OCI-M1 (cell line): ENCODE data around the gene NFAT5.
A peak's percentile ranks its signal among the peaks of the same experiment; 100 is the strongest.
"Not testable (repeated sequence)": the region's sequence is repeated elsewhere in the genome, so short reads cannot be mapped to it uniquely, and the experiment has no call there.

Experiments used
- DNase-seq: peaks from one replicate; lab custom pipeline; 2025; lab: John Stamatoyannopoulos, UW

NFAT5 gene

DNA sequence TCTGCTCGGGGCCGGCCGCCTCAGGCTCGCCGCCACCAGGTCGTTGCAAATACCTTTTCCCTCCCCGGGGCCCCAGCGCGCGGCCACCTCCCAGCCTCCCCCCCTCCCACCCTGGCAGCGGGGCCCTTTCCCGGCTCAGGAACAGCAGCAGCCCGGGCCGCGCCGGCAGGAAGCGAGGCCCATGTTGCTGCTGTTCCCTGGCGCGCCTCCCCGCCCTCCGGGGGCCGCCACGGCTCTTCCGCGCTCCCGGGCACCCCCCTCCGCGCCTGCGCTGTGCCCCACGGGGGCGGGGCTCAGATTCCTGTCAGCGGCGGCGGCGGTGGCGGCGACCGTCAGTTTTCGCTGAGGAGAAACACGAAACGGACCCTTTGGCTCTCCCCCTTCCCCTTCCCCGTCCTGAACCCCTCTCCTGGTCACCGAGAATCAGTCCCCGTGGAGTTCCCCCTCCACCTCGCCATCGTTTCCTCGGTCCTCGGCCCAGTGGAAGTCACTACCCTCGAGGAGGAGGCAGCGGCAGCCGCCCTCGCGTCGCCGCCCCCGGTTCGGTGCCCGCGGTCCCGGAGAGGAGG is at the start of gene NFAT5:
TSS of gene NFAT5 (plus strand) at position 296 of the 569 bp plus-strand sequence. CDS start 336 bp downstream, outside the sequence.
- peak; percentile 94 for DNase-seq

DNA sequence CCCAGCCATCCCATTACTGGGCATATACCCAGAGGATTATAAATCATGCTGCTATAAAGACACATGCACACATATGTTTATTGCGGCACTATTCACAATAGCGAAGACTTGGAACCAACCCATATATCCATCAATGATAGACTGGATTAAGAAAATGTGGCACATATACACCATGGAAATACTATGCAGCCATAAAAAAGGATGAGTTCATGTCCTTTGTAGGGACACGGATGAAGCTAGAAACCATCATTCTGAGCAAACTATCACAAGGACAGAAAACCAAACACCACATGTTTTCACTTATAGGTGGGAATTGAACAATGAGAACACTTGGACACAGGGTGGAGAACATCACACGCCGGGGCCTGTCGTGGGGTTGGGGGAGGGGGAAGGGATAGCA is 47.9 kb upstream of the NFAT5 start:
- not testable (repeated sequence) for DNase-seq

GRCh38 chr16:69520413-69520799 is 45.4 kb upstream of the NFAT5 start:
- DNase-seq = no peak

DNA sequence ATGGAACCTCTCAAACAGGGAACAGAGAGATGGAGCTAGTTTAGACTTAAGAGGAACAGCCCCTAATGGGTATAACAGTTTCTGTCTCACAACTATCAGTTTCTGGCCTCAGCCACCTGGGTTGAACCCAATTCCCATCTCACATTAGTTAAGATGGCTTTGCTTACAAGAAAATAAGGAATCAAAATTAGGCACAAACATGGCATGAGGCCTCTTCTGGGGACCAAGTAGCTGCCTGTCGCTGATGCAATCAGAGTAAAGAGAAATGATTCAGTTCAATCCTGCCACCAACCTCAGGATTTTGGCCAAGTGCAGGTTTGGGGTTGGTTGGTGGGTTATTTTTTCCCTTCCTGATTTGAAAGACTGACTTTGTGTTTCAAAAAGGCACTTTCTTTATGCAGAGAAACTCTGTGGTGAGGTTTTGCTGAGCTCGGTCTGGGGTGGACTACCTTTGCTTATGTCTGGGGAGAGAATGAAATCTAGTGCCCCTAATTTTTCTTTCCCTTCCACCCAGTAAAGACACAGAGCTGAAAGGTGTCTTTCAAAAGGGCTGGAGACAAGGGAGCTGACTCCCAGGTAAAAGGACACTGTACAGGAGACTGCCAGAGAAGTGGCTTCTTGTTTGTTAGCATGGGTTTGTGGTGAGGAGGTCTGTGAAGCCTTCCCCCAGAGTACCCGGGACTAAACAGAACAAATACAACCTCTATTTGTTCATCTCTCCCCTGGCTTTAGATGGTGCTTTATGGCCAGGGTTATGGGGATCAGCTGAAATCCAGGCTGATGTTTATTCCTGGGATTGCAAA is 44.8 kb upstream of the NFAT5 start:
- DNase-seq = peak; percentile 26

GRCh38 chr16:69522041-69522578 is 43.7 kb upstream of the NFAT5 start:
- DNase-seq = no peak

DNA sequence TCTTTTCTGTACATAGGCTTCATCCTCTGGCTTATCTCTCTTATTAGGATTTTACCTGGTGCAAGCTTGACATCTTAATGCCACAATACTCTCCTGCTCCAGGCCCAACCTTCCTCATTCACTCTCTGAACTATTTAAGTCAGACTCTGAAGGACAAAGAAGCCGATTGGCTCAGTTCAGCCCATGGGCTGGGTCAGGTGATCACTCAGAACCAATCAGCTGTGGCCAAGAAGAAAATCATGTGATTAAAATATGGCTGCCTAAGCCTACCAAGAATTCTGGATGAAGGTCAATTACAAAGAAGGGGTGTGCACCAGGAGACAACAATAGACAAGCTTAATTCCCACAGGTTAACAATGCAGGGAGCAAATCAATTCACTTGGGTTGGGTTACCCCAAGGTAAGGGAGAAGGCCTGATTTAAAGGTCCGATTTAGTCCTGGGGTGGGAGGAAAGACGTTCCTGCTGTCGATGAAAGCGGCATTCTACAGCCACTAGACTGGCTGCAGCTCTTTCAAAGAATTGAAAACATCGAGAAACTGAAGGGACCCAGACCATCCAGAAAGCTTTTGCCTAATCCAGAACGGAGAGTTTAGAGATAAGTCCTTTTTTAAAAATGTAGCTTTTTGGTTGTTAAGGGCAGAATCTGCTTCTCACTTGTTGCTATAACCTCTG is 42.9 kb upstream of the NFAT5 start:
- peak; percentile 82 for DNase-seq

DNA sequence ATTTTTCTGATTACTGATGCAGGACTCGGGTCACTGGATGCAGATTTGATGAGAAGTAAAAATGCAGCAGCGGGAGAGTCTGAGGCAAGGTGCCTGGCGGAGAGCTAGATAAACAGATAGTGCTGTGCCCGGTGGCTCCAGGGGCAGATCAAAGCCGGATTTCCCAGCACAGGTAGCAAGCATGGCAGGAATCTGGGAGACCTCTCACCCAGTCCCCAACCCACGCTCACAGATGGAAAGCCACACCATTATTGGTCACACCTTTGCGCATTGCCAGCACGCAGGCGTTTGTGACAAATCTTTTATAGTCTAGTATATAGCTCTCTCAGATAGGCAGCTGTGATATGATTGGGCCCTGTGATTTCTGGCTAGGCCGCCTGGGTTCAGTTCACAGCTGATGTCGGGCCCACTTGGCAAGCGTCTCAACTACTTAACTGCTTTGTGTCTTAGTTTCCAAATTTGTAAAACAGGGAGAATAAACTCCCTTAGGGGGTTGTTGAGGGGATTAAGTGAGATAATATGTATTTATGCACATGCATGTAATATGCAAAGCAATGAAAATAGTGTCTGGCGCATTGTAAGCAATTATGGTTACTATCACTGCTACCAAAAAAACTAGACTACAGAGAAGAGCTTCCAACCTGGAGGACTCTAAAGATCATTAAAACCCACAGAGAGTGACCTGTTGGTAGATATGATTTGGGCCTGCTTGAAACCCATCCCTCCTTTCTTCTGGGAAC is 42.0 kb upstream of the NFAT5 start:
- no peak for DNase-seq

- no peak for DNase-seq
These were observed 38.7 kb upstream of the NFAT5 start for GRCh38 chr16:69526831-69527655.

GRCh38 chr16:69531988-69532387 is 33.8 kb upstream of the NFAT5 start:
- no peak for DNase-seq

DNA sequence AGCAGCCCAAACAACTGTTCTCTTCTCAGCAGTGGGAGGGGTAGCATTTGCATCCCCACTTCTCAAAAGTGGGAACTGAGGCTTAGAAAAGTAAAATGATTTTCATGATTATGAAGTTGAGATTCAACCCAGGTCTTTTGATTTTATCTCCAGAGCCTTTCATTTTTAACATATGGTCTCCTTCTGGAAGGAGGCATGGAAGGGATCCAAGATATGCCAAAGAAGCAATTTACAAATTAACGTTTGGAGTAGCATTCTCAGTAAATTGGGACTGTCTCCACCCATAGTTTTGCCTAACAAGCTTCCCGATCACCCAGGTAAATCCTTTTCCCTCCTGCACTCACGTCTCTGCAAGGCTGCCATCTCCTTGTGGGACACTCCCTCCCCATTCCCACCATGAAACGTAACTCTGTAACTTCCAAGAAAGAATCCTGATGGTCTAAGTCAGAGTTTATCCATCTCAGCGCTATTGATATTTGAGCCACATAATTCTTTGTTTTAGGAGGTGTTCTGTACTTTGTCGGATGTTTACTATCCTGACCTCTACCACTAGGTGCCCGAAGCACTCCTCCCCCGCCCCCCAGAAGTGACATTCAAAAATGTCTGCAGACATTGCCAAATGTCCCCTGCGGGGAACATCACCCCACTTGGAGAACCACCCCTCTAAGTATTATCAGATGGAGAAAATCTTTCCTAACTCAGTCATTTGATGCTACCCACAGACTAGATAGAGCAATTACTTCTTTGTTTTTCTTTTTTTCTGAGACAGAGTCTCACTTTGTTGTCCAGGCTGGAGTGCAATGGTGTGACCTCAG is 32.9 kb upstream of the NFAT5 start:
- no peak for DNase-seq

GRCh38 chr16:69534720-69535119 is 31.0 kb upstream of the NFAT5 start:
- no peak for DNase-seq

DNA sequence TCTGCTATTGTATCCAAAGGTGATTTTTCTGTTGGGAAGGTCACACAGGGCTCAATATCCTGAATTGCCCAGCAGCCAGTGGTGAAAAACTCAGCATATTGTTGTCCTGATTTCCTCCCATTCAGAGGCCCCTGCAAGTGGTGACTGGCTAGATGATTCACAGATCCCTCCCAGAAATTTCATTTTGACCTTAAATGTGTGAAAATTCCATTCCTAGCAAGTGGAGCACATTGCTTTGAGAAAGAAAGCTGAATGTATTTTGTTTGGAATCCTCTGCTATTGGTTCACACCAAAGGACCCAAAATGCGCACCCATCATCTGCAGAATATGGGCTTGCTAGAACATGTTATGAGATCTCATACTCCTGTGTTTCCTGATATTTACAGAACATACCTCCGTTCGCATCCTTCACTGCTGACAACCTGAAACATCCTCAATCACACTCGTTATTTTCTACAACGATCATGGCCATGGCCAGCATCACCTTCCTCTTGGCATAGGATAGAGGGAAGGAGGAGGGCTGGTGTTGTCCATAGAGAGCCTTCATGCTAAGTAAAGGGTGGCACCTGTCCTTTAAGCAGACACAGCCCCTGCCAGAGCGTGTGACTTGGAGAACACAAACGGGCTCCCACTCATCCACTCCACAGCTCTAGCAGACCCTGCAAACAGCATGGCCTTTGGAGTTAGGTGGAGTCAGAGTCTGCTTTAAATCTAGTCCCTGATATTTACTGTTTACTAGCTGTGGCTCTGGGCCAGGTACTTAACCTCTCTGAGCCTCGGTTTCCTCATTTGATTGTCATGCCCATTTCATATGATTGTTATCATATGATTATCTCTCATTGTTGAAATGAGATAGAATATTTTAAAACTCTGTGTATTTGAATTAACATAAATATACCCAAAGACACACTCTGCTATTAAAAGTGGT is 30.4 kb upstream of the NFAT5 start:
- no peak for DNase-seq

GRCh38 chr16:69537706-69538080 is 28.1 kb upstream of the NFAT5 start:
- no peak for DNase-seq

DNA sequence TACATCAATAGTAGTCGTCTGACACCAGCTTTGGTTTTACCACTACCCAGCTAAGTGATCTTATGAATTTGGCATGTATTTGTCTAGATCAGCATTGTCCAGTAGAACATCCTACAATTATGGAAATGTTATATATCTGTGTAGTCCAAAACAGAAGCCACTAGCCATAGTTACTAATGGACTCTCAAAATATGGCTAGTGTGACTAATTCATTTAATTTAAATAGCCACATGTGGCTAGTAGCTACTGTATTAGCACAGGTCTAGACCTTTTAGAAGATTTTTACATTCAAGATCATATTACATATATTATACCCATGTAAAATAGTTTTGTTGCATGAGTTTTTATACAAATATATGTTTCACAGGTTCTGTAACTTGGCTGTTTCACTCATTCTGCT is 27.0 kb upstream of the NFAT5 start:
- no peak for DNase-seq

DNA sequence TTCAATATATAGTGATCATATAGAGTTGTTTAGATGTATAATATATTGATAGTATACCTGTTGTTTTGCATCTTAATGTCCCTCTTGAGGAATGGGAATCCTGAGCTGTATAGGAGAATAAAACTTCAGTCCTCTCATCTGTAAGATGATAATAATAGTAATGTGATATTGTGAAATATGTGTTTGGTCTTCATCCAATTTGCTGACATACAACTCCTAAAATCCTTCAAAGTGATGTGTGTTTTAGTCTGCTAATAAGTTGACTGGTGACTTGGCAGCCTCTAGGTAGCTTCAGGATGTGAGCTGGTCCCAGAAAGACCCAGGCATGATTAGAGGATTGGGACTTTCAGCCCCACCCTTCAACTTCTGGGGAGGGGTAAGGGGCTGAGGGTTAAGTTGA is 22.8 kb upstream of the NFAT5 start:
- DNase-seq = no peak

DNA sequence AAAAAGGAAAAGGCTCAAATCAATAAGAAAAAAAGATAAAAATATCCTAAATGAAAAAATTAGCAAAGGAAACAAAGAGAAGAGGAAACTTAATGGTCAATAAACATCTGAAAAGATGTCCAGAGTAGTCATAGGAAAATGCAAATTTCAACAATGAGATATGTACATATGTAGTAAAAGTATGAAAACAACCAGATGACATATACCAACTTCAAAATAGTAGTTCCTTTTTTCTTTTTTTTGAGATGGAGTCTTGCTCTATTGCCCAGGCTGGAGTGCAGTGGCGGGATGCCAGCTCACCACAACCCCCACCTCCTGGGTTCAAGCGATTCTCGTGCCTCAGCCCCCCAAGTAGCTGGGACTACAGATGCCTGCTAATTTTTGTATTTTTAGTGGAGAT is 21.7 kb upstream of the NFAT5 start:
- no peak for DNase-seq

DNA sequence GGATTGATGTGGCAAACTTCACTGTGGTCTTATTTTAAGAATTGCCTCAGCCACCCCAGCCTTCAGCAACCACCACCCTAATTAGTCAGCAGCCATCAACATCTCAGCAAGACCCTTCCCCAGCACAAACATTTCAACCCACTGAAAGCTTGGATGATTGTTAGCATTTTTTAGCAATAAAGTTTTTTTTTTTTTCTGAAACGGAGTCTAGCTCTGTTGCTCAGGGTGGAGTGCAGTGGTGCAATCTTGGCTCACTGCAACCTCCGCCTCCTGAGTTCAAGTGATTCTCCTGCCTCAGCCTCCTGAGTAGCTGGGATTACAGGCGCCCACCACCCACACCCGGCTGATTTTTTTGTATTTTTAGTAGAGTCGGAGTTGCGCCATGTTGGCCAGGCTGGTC is 19.1 kb upstream of the NFAT5 start:
- not testable (repeated sequence) for DNase-seq

GRCh38 chr16:69553332-69553731 is 12.4 kb upstream of the NFAT5 start:
- no peak for DNase-seq

DNA sequence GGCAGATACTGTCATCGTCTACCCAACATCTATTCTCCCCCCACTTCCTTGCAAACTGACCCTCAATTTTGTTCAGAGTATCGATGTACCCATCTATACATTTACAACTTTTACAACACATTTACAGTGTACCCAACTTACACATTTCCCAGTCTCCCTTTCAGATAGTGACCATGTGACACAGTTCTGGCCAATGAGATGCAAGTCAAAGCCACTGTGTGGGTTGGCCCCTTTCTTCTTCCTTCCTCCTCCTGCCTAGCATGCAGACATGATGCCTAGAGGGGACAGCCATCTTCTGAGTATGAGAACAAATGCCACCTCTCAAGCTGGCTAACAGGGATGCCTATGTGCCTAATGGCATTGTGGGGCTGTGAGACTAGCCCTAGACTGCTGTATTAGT is 11.3 kb upstream of the NFAT5 start:
- DNase-seq = peak; percentile 66
